SK-N-MC (cell line): ENCODE measurements around the gene GLOD4.

Experiments used
- DNase-seq: peaks from one replicate; pipeline ENCODE4 v3.0.0-alpha.2; 2011; ENCODE audit warnings: low read depth, low spot score
- H3K27ac ChIP-seq: fragments of 200-600 bp; sonication (generic); 2 replicates; pipeline ENCODE4 v1.5.1; 2016; ENCODE audit warnings: mixed run types
- H3K36me3 ChIP-seq: fragments of 200-600 bp; sonication (generic); 2 replicates; pipeline ENCODE4 v1.6.1; 2017; ENCODE audit warnings: antibody characterized with exemption, low read length, mixed read lengths; ENCODE audit not compliant: insufficient read depth
- H3K4me3 ChIP-seq: fragments of 200-600 bp; sonication (generic); 2 replicates; pipeline ENCODE4 v1.5.1; 2016
- H3K9ac ChIP-seq: fragments of 200-600 bp; sonication (generic); 2 replicates; pipeline ENCODE4 v1.8.0; 2017; ENCODE audit warnings: mixed run types, mixed read lengths; ENCODE audit not compliant: insufficient read length
- H3K9me3 ChIP-seq: fragments of 200-600 bp; sonication (generic); 2 replicates; pipeline ENCODE4 v1.6.1; 2017; ENCODE audit warnings: low read depth, mild to moderate bottlenecking, antibody characterized with exemption, low read length, moderate library complexity, mixed read lengths
- EZH2 ChIP-seq: fragments of 200-600 bp; sonication (generic); IDR thresholded peaks from one replicate; pipeline ENCODE4 v1.6.1; 2017; ENCODE audit warnings: antibody characterized with exemption
- FOXP2 ChIP-seq: optimal IDR thresholded peaks from 2 replicates; pipeline ENCODE3; 2011; ENCODE audit warnings: mild to moderate bottlenecking, moderate library complexity; ENCODE audit not compliant: insufficient read depth; ENCODE audit errors: extremely low read length, control extremely low read depth
- POLR2AphosphoS5 ChIP-seq: IDR thresholded peaks from 2 replicates; pipeline ENCODE4 v1.6.1; 2012; ENCODE audit warnings: mild to moderate bottlenecking, low read depth, low read length, borderline replicate concordance

Gene GLOD4

GRCh38 chr17:728911-729310 is 53.2 kb downstream of the GLOD4 start:
- no peak overlapping the region for H3K27ac ChIP-seq
- no peaks in the 10 kb centered on the region for H3K36me3 ChIP-seq
- no peak for TF ChIP-seq POLR2AphosphoS5
- no peak for TF ChIP-seq FOXP2
- TF ChIP-seq EZH2 = no peak
- no peak overlapping the region for H3K4me3 ChIP-seq
- no peak for DNase-seq
- no peaks in the 10 kb centered on the region for H3K9me3 ChIP-seq
- H3K9ac ChIP-seq = no peak overlapping the region

GRCh38 chr17:726271-726919 is 55.7 kb downstream of the GLOD4 start:
- no peak overlapping the region for H3K27ac ChIP-seq
- DNase-seq = no peak
- no peak overlapping the region for H3K9ac ChIP-seq
- H3K36me3 ChIP-seq = no peaks in the 10 kb centered on the region
- no peak for TF ChIP-seq POLR2AphosphoS5
- TF ChIP-seq EZH2 = no peak
- no peak for TF ChIP-seq FOXP2
- no peaks in the 10 kb centered on the region for H3K9me3 ChIP-seq
- no peak overlapping the region for H3K4me3 ChIP-seq

GRCh38 chr17:725746-726145 is 56.3 kb downstream of the GLOD4 start:
- no peak overlapping the region for H3K4me3 ChIP-seq
- H3K9me3 ChIP-seq = no peaks in the 10 kb centered on the region
- H3K27ac ChIP-seq = no peak overlapping the region
- no peak for DNase-seq
- no peaks in the 10 kb centered on the region for H3K36me3 ChIP-seq
- no peak for TF ChIP-seq EZH2
- TF ChIP-seq POLR2AphosphoS5 = no peak
- TF ChIP-seq FOXP2 = no peak
- no peak overlapping the region for H3K9ac ChIP-seq

GRCh38 chr17:725084-725483 is 57.0 kb downstream of the GLOD4 start:
- no peak overlapping the region for H3K27ac ChIP-seq
- no peak overlapping the region for H3K9ac ChIP-seq
- no peak for TF ChIP-seq EZH2
- H3K36me3 ChIP-seq = no peaks in the 10 kb centered on the region
- H3K9me3 ChIP-seq = no peaks in the 10 kb centered on the region
- DNase-seq = no peak
- H3K4me3 ChIP-seq = no peak overlapping the region

GRCh38 chr17:721540-721937 is 60.5 kb downstream of the GLOD4 start:
- no peak overlapping the region for H3K4me3 ChIP-seq
- no peaks in the 10 kb centered on the region for H3K36me3 ChIP-seq
- no peaks in the 10 kb centered on the region for H3K9me3 ChIP-seq
- no peak overlapping the region for H3K27ac ChIP-seq
- DNase-seq = no peak
- no peak overlapping the region for H3K9ac ChIP-seq
- no peak for TF ChIP-seq POLR2AphosphoS5
- TF ChIP-seq EZH2 = no peak
- TF ChIP-seq FOXP2 = no peak

GRCh38 chr17:720706-721539 is 61.2 kb downstream of the GLOD4 start:
- TF ChIP-seq FOXP2 = no peak
- no peak for TF ChIP-seq EZH2
- no peak for TF ChIP-seq POLR2AphosphoS5
- H3K9me3 ChIP-seq = no peaks in the 10 kb centered on the region
- H3K36me3 ChIP-seq = no peaks in the 10 kb centered on the region
- no peak overlapping the region for H3K4me3 ChIP-seq
- no peak for DNase-seq
- H3K9ac ChIP-seq = no peak overlapping the region
- no peak overlapping the region for H3K27ac ChIP-seq

GRCh38 chr17:718075-718474 is 64.0 kb downstream of the GLOD4 start:
- DNase-seq = no peak
- TF ChIP-seq POLR2AphosphoS5 = no peak
- no peak for TF ChIP-seq FOXP2
- no peak for TF ChIP-seq EZH2
- Histone ChIP-seq H3K9me3 (no peaks in the 10 kb centered on the region), H3K36me3 (no peaks in the 10 kb centered on the region), H3K27ac (no peak overlapping the region), H3K9ac (no peak overlapping the region), H3K4me3 (no peak overlapping the region)
